Embryonic facial prominence (tissue), 1 donor: ENCODE data around the gene POU5F1.
"Not testable (repeated sequence)": the region's sequence is repeated elsewhere in the genome, so short reads cannot be mapped to it uniquely, and the experiment has no call there.

Source experiments
- DNase-seq: peaks from one replicate; pipeline ENCODE4 v3.0.0-alpha.2; 2016; ENCODE audit errors: extremely low spot score

The POU5F1 gene

DNA sequence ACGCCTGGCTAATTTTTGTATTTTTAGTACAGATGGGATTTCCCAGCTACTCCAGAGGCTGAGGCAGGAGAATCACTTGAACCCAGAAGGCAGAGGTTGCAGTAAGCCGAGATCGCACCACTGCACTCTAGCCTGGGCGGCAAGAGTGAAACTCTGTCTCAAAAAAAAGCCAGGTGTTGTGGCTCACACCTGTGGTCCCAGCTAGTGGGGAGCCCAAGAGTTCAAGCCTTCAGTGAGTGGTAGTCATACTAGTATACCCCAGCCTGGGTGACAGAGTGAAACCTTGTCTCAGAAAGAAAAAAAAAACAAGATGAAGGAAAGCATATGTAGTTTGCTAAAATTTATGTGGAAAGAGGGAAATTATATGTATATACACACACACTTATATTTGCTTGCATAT lies 20.0 kb upstream of the POU5F1 start:
- no peak for DNase-seq

- not testable (repeated sequence) for DNase-seq
Observed at GRCh38 chr6:31189223-31189622, 18.7 kb upstream of the POU5F1 start.

DNA sequence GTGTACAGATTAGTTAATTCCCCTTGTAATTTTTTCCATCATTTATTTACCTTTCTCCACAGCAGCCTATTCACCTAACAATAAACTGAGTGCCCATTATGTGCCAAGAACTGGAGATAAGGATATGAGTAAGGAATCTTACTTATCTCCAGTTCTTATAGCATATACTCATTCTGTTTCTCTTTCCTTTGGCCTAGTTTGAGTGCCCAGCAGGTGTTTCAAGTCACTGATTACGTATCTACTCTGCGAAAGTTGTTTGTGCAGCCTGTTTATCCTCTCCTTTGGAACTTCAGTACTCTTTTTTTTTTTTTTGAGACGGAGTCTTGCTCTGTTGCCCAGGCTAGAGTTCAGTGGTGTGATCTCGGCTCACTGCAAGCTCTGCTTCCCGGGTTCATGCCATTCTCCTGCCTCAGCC lies 17.3 kb upstream of the POU5F1 start:
- no peak for DNase-seq

- DNase-seq: no peak
Observed at GRCh38 chr6:31186052-31186734, 15.7 kb upstream of the POU5F1 start.

GRCh38 chr6:31185695-31186051 lies 15.2 kb upstream of the POU5F1 start:
- DNase-seq: not testable (repeated sequence)

- DNase-seq: not testable (repeated sequence)
Observed at GRCh38 chr6:31183859-31184258, 13.4 kb upstream of the POU5F1 start.

DNA sequence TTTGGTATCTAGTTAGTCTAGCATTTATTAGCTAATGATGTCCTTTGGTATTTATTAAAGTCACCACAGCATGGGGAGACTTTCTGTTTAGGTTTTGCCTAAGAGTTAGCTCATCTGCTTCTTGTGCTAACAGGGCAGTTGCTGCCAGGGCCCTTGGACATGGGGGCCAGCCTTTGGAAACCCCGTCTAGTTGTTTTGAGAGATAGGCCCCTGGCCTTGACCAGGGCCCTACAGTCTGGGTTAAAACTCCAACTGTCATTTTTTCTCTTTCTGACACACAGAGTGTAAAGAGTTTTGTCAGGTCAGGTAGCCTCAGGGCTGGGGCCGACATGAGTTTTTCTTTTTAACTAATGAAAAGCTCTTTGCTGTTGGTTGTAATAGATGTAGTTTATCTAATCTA lies 12.8 kb upstream of the POU5F1 start:
- not testable (repeated sequence) for DNase-seq

DNA sequence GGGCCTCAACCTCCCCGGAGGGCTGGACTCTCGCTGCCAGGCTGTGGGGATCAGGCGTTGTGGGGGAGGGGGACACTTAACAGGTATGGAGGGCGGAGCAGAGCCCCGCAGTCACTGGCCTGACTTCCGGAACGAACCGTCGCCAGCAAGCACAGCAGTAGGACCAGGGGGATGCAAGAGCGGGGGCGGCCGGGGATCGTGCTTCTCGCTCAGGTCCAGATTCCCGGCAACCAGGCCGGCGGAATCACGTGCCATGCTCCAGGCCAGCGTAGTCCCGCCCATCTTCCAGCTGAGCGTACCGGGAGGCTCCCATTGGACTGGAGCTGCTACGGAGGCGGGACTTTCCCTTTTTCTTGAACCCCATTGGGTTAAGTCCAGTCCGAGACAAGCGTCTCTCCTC lies 10.0 kb upstream of the POU5F1 start:
- DNase-seq: no peak

DNA sequence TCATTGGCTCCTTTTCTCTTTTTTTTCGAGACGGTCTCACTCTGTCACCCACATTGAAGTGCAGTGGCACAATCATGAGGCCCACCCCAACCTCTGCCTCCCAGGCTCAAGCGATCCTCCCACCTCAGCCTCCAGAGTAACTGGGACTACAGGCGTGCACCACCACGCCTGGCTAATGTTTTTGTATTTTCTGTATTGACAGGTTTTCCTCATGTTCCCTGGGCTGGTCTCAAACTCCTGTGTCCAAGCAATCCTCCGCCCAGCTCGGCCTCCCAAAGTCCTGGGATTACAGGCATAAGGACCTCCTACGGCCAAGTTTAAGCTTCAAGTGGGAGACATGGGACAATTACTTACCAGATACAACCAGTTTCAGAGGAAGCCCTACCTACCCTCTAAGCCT lies 9.4 kb upstream of the POU5F1 start:
- DNase-seq: no peak

GRCh38 chr6:31179042-31179386 lies 8.5 kb upstream of the POU5F1 start:
- DNase-seq: no peak

GRCh38 chr6:31178143-31179041 lies 7.9 kb upstream of the POU5F1 start:
- no peak for DNase-seq

DNA sequence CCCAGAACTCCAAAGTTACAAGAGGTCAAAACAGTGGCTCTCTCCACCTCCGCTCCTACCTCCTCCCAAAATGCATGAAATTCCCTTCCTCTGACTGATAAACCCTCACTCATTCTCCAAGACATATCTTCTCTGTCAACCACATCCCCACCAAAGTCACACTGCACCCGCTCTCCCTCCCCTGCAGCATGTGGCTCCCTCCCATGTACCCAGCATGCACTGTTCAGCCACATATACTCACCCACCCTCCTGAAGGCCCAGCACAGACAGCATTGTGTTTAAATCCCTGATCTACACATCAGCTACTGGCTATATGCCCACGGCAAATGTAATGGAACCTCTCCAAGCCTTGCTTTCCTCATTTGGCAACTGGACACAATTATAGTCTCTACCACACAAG lies 5.5 kb upstream of the POU5F1 start:
- DNase-seq: no peak

DNA sequence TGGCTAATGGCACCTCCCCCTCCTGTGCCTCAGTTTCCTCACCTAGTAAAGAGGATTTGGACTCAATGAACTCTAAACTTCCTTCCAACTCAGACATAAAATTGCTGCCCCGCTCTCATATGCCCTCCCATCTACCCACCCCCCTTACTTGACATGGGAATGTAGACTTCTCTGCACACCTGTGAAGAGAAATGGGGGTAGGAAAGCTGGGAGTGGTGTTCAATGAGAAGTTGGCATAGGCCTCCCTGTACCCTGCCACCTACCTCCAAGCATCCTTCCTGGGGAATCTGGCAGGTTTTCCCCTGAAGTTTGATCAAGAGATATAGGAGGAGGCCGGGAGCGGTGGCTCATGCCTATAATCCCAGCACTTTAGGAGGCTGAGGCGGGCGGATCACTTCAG lies 3.9 kb upstream of the POU5F1 start:
- DNase-seq: no peak

DNA sequence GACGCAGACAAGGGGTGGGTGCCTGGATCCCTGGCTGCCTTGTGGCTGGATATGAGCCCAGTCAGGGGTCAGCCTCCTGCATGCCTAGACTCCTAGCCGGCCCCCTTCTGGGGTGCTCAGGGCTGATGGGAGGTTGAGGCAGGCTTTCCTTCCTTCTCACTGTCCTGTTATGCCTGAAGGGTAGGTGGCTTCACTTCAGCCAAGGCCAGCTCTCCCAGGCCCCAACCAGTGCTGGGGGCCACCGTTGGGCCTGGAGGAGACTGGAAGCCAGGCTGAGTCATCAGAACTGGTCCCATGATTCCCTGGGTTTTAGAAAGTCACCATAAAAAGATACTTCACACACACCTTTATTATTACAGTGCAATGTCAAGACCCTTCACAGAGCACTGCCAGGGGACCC lies 2.9 kb upstream of the POU5F1 start:
- no peak for DNase-seq

GRCh38 chr6:31172973-31173384 lies 2.5 kb upstream of the POU5F1 start:
- no peak for DNase-seq

- DNase-seq: no peak
Observed at GRCh38 chr6:31171931-31172905, 1.7 kb upstream of the POU5F1 start.

DNA sequence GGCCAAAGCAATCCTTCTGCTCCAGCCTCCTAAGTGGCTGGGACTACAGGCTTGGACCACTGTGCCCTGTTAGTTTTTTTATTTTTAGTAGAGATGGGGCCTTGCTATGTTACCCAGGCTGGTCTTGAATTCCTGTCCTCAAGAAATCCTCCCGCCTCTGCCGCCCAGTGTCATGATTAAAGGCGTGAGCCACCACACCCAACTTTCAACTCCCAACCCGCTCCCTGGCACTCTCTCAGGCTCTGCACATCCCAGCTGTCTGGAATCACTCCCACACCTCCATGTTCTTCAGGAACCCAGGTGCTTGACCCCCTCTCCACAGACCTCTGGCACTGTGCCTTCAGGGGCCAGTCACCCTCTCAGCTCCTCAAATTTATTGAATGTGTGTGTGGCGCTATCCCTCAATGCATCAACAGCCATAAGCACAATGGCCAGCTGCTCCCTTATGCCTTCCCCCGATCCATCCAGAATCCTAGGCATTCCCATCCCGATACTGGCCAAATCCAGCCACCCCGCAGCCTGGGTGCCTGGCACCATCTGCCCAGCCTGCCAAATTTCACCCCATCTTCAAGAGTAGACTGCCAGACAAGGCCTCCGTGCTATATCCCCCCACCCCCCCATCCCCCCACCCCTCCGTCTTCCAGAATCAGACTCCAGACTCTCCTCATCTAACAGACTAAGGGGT lies 647 bp upstream of the POU5F1 start:
- DNase-seq: no peak

DNA sequence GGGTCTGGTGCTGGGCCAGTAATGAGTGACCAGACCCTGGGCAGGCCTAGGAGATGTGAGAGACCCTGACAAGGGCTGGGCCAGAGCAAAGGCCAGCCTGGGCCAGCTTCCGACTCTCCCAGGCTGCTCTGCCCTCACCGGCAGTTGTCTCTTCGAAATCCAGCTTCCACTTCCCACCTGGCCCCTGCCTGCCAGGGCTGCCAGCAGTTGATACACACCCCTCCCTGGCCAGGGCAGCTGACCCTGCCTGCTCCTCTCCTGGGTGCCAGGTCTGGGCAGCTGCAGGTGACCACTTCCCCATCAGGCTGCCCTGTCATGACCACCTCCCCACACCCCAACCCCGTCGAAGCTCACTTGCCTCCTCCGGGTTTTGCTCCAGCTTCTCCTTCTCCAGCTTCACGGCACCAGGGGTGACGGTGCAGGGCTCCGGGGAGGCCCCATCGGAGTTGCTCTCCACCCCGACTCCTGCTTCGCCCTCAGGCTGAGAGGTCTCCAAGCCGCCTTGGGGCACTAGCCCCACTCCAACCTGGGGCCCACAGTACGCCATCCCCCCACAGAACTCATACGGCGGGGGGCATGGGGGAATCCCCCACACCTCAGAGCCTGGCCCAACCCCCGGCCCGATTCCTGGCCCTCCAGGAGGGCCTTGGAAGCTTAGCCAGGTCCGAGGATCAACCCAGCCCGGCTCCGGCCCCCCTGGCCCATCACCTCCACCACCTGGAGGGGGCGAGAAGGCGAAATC lies 453 bp downstream of the POU5F1 start:
- not testable (repeated sequence) for DNase-seq

DNA sequence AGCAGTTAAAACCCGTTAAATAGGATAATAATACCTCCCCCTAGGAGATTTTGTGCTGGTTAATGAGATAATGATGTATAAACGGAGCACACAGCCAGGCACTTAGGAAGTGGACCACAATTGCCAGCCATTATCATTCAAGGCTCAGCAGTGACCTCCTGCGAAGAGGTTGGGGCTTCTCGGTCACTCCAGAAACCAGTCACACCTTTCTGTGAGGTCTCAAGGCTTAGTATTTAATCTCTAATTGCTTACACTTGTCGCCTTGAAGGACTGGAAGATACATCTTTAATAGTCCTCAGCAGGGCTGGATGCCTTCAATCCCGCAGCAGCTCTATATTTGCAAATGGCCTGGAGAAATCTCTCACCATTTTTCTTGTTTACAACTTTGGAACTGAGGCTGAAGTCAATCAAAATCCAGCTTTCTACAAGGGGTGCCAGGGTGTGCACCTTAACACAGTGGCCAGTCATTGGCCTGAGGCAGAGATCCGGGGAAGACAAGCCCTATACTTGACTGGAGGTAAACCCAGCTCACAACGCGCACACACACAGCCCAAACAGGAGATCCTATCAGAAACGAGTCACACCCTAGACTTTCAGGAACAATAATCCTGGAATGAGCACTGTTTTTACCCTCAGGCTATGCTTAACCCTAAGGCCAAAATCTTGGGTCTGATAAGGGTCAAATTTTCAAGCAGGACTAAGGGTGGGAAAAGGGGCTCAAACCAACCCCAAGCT lies 1.2 kb downstream of the POU5F1 start:
- no peak for DNase-seq

DNA sequence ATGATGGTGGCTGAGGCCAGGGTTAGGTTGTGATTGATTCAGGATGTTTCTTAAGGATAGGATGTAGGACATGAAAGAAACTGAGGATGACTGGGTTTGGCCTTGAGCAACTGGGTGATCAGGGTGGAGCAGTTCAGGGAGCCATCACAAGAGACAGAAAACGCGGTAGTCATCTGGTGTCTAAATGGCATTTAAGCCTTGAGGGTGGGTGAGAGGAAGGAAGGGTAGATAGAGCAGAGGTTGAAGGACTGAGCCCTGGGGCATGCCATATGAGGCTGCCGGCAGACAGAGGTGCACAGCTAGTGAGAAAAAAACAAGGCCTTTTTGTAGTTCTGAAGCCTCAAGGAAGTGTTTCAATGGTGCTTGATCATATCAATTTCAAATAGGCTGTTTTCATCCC lies 1.9 kb downstream of the POU5F1 start:
- no peak for DNase-seq
